Transverse colon (tissue), 3 donors: ENCODE data around the gene DNER.

Experiments
- POLR2A ChIP-seq: fragments of 450-650 bp; IDR thresholded peaks from one replicate; pipeline ENCODE4 v1.6.1; 2016; ENCODE audit warnings: antibody characterized with exemption, mild to moderate bottlenecking, moderate library complexity
- TF ChIP-seq, protein P1 (sequence below), 5 experiments: fragments of 200-600 bp in 3 of 5; fragments of 450-650 bp in 2 of 5; sonication (generic) in 3 of 5; IDR thresholded peaks; 1 replicate in 2 of 5; 2 replicates in 3 of 5; pipeline ENCODE4 v1.5.1; 2016 to 2017; ENCODE audit warnings: antibody characterized with exemption in 5 of 5, inconsistent platforms in 3 of 5, mild to moderate bottlenecking in 2 of 5, moderate library complexity in 1 of 5

DNA sequence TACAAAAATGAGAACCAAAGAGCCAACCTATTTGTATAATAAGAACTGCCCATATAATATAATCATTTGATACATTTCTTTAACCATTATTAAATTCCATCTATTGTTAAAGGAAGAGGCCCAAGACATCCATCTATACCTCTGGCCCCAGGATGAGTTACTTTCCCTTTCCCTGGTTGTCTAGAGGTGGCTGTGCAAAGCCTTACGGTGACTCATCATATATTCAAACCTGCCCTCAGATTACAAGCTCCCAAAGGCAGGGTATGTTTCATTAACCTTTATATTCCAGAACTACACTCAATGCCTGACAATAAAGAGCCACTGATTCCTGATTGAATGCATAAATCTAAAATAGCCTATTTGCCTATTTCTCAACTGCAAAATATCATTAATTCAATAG is 337.5 kb downstream of the DNER start:
- TF ChIP-seq, protein P1, sequence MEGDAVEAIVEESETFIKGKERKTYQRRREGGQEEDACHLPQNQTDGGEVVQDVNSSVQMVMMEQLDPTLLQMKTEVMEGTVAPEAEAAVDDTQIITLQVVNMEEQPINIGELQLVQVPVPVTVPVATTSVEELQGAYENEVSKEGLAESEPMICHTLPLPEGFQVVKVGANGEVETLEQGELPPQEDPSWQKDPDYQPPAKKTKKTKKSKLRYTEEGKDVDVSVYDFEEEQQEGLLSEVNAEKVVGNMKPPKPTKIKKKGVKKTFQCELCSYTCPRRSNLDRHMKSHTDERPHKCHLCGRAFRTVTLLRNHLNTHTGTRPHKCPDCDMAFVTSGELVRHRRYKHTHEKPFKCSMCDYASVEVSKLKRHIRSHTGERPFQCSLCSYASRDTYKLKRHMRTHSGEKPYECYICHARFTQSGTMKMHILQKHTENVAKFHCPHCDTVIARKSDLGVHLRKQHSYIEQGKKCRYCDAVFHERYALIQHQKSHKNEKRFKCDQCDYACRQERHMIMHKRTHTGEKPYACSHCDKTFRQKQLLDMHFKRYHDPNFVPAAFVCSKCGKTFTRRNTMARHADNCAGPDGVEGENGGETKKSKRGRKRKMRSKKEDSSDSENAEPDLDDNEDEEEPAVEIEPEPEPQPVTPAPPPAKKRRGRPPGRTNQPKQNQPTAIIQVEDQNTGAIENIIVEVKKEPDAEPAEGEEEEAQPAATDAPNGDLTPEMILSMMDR (IDR thresholded peaks at IDR 0.05) = no peak
- no peak for TF ChIP-seq POLR2A
